Measurements from ENCODE around the gene PAFAH2.

PAFAH2 gene

DNA sequence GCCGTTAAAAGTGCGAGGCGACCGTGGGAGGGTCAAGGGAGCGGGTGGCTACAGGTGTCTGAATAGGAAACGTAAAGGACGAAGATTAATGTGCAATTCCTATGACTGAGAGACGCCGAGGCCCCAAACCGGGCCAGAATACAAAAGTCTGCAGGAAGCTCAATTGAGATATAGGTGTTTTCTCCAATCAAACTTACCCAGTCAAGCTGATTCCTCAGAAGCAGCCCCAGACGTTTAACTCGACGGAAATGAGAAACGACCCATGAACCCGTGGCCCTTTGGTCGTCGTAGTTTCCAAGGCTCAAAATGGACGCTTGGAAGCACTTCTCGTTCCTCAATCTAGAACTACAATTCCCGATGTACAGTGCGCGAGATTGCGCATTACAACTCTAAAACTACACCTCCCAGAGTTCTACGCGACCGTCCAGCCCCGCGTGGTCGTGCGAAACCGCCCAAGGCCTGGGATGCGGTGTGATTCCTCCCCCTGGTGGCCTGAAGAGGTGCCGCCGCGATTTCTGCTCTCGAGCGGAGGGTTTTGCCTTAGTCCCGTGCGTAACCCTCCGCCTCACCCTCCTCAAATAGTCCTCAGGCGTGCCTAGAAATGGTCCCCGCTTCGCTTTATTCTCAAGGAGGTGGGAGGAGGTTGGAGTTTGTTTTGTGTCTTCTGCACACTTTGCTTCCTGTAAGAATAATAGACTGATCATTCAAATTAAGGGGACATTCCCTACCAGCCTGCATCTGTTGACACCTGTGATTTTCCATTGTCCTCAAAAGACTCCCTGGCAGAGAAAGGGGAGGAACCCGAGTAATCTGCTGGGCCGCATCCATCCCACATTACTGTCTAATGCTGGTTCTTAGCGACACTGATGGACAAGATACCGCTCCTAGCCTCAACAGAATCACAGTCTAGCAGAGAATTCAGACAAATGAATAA lies at the start of gene PAFAH2:
PAFAH2 (minus strand) TSS at position 236 of the 934 bp plus-strand sequence. CDS start 7,247 bp downstream, outside the sequence.
- peak; percentile 99 for DNase-seq (ENCODE audit: low spot score)

DNA sequence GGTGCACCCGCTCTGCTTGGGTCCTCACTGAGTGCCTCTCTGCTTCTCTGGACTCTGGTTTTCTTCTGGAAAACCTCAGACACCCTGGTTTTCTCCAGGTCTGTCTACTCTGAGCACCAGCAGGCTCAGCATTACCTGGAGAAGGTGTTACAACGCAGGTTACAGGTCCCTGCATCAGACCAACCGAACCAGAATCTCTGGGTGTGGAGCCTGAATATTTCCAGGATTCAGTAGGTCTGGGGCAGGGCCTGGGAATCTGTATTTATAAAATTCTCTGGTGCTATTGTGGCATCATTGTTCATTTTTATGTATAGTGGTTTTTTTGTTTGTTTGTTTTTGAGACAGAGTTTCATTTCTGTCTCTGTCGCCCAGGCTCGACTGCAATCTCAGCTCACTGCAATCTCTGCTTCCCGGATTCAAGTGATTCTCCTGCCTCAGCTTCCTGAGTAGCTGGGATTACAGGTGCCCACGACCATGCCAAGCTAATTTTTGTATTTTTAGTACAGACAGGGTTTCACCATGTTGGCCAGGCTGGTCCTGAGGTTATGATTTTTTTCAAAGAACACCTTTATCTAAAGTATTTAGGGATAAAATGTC lies 49.5 kb upstream of the PAFAH2 start:
- no peak for DNase-seq (ENCODE audit: low spot score)

DNA sequence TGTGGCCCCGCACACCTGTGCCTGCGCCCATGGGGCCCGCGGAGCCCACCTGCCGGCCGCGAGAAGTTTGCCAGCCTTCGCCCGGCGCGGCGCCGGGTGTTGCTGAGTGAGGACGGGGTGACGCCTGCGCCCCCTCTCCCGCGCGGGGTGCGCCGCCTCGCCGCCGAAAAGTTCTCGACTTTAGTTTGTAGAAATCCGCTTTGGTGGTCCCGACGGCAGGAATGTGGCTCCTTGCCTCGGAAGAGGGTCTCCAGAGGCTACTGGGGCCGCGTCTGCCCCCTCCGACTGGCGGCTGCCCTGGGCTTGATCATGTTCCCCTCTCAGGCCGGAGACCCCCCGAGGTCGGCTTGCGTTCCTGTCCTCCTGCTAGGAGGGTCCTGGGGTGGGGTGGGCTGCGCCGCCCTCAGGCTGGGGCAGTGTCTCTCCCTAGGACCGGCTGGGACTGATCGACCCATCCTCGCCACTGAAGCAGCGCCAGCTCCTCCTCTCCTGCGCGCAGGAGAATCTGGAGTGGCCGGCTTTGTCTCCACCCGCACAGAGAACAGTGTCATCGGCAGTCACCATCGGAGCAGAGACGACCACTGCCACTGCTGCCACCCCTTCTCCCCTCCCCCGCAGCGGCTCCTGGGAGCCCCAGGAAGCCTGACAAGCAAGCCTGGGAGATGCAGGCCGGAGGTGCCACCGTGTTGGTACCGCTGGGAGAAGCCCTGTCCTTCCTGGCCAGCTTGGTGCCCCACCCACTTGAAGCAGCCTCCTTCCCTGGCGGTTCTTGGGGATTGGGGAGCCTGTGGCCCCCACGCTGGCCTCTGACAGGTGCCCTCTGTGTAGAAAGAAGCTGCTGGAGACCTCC lies 48.6 kb upstream of the PAFAH2 start:
- no peak for DNase-seq (ENCODE audit: low spot score)

DNA sequence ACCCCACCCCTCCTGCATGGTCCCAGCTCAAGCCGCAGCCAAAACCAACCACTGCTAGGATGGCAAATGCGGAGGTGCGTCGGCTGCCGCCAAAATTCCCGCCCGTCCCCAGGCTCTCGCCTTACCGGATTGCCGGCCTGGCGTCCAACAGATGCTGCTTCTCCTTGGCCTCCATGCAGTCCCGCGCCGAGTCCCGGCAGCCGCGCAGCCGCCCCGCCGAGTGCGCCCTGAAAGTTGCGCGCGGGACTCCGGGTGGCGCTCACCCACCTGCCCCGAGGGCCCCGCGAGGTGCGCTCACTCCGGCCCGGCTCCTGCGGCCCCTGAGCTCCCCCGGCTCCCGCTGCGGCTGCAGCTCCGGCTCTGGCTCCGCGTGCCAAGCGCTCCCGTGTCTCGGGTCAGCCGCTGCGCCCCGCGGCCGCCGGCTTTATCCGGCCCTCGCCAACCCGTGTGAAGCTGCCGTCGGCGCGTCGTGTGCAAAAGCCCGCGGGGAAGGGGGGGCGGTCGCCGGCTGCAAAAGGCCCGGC lies 47.9 kb upstream of the PAFAH2 start, which contains the start of gene SLC30A2:
SLC30A2 (minus strand) TSS at position 397 of the 524 bp plus-strand sequence; CDS start at position 175, 222 bp downstream.
- DNase-seq (ENCODE audit: low spot score) = no peak

DNA sequence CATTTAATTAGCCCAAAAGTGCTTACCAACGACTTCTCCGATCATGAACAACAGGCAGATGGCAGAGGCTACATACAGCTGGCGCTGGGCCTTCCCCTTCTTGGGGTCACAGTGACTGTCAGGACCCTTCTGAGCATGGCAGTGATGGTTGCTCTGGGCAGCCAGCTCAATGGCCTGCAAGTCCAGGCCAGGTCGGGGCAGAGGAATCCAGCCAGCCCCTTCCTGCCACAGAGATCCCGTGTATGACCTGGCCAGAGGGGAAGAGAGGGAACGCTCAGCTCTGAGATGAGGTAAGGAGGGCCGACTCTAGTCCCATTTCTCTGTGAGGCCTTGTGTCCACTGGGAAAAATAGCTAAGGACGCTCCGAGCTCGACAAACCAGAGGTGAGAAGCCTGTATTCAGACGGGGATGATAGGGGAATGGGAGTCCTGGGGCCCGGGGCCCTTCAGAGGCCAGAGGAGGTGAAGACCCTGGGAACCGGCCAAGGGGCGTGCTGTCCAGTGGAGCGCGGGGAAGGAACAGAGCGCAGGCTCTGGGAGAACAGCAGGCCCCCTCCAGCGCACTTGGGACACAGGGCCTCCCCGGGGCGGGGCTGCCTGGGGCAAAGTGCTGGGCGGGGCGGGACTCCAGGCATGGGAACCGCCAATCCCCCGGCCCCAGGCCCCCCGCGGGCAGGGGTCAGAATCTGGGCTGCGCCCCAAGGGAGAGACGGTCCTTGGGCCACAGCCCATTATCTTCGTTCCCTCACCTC lies 47.3 kb upstream of the PAFAH2 start:
- DNase-seq (ENCODE audit: low spot score) = no peak

DNA sequence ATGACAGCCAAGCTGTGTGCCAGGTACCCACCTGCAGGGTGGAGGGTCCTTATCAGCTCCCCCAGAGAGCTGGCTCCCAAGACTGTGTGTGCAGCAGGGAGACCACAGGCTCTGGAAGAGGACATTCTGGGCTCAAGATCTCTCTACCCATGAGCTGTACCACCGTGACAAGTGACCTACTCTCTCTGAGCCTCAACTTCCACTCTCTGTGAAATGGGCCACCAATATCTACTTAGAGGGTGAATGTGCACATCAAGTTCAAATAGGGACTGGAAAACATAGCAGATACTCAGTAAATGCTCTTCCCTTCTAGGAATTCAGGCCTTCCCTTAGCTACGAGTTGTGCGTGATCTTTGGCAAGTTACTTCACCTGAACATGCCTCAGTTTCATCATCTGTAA lies 46.6 kb upstream of the PAFAH2 start:
- DNase-seq (ENCODE audit: low spot score) = no peak

DNA sequence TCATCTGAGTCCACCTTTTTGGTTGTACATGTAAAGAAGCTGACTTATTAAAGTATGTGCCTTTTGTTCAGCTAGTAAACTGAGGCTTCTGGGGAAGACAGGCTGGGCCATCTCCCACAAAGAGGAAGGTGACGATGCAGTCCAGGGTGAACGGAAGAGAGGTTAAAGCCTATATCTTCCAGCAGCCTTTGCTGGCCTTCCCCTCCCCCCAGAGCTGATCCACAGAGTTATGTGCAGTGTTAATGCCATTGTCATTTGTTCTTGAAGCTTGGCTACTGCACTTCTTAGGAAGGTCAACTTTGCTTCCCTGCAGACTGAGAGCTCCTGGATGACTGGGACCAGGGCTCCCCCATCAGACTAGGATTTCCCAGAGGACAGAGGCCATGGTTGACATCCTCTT lies 45.9 kb upstream of the PAFAH2 start:
- no peak for DNase-seq (ENCODE audit: low spot score)

DNA sequence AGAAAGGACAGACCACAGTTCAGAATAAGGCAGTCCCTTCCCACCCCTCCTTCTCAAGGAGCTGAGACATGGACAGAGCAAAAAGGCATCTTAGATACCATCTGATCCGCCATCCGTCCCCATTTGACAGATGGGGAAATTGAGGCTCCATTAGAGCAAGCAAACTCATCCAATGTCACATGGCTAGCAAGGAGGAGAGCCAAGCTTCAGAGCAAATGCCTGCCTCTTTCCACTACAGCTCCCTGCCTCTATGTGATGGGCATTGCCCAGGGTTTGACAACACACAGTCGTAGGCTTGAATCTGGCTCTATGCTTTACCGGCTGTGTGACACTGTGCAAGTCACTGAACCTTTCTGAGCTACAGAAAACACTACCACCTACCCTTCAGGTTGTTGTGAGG lies 44.1 kb upstream of the PAFAH2 start:
- no peak for DNase-seq (ENCODE audit: low spot score)

DNA sequence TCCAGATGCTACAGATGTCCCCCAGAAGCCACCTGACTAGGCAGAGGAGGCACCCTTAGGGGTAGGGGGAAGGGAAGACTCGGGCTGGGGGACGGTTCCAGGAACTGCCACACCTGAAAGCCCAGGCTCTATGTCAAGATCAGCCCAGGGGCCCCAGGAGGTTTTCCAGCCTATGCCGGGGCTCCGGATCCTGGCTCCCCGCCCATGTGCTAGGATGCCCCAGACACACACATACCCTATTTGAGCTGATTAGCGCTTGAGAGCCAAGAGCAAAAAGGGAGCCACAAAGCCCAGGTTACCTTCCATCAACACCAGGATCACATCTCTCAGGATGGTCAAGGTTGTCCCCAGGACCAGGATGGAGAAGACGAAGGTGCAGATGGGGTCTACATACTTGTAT lies 43.5 kb upstream of the PAFAH2 start:
- no peak for DNase-seq (ENCODE audit: low spot score)

DNA sequence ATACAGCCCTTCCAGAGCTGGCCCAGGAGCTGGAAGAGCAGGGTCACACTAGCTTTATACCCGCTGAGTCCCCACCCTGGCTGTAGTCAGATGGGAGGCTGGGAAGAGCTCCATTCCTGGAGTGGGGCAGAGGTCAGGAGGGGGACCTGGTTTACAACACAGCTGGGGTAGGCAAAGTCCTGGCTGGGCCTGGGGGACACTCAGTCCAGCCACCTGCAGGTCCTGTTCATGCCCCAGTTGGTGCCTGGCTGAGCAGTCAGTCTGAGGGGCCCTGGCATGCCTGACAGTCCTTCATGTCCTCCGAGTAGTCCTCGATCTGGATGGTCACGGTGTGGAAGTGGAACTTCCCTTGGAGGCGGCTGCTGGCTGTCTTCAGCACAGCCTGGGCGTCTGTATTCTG lies 41.0 kb upstream of the PAFAH2 start:
- no peak for DNase-seq (ENCODE audit: low spot score)

DNA sequence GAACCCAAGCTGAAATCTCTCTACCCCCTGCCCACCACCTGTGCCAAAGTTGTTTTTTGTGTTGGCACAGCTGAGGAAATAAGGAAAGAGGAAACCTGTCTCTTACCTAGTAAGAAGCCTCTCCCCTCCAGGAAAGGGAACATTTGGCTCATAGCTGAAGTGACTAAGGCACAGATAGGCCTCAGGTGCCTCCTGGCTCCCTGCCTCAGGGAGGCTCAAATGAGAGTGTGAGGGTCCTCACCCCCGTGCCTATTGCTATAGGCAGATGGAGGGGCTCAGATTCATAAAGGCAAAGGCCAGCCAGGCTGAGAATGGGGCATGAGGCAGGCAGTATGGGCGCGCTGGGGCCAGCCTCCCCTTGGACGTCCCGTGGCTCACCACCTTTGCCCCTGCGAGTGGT lies 40.6 kb upstream of the PAFAH2 start:
- no peak for DNase-seq (ENCODE audit: low spot score)

DNA sequence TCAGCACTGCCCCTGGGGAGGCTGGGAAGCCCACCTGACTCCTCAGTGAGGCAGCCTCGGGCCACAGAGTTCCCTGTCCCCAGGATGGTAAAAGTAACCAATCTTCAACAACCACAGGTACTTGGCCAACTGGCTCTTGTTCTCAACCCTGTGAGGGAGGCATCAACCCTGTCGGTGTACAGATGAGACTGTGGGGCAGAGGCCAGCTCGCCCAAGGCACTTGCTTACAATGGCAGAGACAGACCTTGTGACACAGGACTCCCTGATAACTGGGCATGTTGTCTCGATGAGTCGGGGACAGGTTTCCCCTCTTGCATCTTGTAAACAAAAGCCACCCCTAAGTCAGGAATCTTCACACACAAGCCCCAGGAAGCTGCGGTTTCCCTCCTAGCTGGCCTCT lies 40.0 kb upstream of the PAFAH2 start:
- DNase-seq (ENCODE audit: low spot score) = no peak

DNA sequence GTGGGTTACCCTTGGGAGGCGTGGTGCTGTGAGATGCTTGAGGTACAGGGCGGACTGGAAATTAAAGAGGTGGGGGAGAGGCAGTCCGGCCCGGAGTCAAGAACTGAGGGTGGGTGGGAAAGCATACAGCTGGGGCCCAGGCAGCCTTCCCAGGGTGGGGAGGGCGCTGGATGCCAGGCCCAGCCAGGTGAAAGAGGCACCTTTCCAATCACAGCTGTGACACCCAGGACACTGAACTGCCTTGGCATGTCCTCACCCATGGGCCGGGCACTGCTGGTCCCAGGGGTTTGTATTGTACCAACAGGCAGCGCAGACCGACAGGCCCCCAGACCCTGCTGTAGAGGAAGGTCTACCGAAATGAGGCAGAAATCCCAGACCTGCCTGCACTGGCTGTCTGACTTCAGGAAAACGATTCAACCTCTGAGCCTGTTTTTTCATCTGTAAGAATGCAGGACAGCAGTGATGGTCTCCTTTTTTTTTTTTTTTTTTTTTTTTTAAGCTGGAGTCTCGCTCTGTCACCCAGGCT lies 39.0 kb upstream of the PAFAH2 start:
- DNase-seq (ENCODE audit: low spot score) = no peak

DNA sequence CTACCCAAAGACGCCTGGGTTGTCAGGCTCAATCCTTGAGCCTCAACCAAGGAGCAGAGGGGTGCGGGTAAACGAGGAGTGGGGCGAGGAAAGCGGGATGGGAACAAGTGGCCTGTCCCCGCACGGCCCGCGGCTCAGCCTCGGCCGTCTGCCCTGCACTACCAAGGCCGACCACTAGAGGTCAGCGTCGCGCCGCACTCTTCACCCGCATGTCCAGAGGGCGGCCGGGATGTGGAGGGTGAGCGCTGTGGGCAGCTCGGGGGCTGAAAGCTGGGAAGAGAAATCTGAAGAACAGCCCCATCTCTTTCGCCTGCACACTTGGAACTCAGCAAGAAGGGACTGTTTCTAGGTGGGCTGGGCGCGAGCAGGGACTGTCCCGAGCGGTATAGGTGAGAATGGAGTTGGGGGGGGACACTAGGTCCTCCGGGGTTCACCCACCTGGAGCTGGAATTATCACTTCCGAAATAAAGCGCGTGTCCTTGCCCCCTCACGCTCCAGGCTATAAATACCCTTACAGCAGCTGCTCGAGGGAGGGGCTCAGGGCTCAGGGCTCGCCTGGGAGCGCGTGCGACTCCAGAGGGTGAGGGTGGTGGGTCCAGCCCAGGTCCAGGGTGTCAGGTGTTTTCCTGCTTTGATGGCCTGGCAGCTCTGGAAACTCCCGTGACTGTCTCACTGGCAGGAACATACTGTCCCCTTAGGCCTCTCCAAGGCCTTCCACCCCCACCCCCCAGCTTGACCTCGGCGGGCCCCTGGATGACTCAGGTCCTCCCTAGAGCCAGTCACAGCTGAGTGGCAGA lies 38.3 kb upstream of the PAFAH2 start:
- DNase-seq (ENCODE audit: low spot score) = peak; percentile 75

DNA sequence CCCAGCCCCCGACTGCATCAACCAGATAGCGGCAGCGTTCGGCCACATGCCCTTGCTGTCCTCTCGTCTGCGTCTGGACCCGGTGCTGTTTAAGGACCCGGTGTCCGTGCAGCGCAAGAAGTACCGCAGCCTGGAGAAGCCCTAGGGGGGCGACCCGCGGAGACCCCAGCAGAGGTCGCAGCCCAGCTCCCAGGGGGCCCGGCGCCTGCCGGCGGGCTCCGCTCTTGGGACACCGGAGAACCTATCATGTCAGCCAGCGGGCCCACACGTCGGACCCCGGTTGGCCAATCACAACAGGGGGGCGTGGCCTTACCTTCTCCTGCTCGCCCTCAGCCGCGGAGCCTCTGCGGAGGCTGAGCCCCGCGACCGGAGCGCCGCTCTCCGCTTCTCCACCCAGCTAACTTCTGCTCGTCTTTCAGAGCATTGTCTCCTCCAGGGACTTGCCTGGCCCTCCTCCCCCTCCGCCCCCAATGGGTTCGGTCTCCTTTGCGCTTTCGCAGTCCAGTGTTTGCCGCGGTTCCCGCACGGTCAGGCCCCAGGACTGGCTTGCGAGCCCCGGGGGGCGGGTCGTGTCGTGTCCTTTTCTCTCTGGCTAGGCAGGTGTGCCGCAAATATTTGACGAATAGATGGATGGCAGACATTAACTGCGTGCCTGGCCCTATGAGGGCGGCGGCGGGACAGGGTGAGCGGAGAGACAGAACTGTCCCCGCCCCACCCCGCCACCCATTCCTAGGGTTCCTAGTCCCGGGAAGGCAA lies 37.5 kb upstream of the PAFAH2 start:
- peak; percentile 92 for DNase-seq (ENCODE audit: low spot score)

DNA sequence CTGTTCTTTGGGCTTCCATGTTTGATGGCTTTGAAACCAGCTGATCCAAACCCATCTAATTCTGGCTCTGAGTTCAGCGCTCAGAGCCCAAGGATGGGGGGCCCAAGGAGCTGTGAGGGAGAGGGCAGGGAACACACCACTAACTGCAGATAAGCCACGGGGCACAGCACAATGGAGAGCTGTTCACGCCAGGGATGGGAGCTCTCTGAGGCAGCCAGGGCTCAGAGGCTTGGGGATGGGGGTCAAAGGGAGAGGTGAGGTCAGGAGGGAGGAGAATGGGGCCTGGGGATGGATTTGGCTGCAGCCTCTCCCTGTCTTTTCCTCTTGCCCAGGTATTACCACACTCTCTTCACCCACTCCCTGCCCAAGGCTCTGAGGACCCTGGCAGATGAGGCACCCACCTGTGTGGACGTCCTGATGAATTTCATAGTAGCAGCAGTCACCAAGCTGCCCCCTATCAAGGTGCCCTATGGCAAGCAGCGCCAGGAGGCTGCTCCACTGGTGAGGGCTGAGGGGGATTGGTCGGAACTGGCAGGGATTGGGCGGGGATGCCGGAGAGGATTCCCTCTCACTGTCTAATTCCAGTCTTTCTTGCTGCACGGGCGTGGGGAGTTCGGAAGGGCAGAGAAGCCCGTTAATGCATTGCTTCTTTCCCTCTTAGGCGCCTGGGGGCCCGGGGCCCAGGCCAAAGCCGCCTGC lies 36.8 kb upstream of the PAFAH2 start:
- no peak for DNase-seq (ENCODE audit: low spot score)

DNA sequence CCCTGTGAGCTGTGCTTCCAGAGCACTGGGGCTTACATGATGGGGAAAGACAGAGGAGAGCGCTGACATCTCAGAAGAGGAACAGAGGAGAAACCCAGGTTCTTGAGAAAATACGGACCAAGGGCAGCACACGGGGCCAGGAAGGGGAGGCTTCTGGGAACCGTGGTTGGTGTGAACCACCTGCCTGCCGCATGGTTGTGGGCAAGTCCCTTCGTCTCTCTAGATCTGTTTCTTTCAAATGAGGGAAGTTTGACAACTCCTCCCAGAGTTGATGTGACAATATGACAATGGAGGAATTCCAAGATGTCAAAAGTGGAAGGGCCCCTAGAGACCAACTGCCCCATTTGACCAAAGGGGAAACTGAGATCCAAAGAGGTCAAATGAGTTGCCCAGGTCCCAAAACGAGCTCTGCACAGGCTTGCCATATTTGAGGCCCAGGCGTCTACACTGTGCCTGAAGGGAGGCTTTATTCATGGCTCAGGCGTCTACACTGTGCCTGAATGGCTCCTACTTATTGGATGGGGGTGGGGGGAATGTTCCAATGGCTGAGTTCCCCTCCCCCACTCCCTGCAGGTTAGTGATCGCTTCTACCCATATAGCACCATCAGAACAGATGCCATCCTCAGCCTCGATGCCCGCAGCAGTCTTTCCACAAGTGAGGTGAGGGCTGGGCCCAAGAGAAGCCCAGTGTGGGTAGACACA lies 34.9 kb upstream of the PAFAH2 start:
- no peak for DNase-seq (ENCODE audit: low spot score)

DNA sequence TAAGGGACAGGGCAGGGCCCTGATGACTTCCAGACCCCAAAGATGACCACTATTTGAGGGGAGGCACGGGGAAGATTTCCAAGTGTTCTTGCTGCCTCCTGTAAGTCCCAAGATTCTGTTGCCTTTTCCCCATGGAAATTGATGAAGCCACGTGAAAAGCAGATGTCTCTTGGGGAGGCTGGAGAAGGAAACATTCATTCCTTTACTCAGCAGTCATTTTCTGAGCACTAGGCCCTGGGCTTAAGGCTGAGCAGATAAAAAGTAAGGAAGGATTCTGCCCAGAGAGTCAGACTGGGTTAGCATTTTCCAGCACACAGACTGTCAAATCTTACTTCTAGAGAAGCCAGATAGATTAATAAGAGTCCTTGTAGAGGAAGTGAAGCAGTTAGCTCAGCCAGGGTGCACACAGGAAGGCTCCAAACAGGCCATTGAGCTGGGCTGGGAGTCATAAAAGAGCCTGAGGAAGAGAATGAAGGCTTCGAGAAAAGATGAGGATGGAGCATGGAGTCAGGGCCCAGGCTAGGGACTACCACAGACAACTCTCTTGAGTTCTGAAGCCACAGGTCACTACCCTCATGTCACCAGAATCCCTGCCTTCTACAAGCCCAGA lies 33.9 kb upstream of the PAFAH2 start:
- DNase-seq (ENCODE audit: low spot score) = no peak
